ENCODE results near the gene MAP2K6.

DNA sequence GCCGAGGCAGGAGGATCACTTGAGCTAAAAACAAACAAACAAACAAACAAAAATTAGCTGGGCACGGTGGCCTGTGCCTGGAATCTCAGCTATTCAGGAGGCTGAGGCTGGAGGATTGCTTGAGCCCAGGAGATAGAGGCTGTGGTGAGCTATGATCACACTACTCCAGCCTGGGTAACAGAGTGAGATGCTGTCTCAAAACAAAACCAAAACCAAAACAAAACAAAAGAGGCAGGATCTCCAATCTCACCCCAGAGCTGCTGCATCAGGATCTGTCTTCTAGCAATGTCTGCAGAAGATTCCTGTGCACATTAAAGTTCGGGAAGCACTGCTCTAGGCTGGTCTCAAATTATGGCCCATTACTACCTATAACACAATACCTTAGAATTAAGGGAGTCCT, 43.1 kb downstream of the MAP2K6 start:
- no peak for TF ChIP-seq EZH2 (IDR thresholded peaks at IDR 0.05; ENCODE audit: insufficient read depth, poor library complexity, severe bottlenecking)
- no peak for TF ChIP-seq EZH2phosphoT487 (IDR thresholded peaks at IDR 0.05; ENCODE audit: insufficient read depth, low read depth)
